ENCODE results near the gene SHISA6.

SHISA6 gene

DNA sequence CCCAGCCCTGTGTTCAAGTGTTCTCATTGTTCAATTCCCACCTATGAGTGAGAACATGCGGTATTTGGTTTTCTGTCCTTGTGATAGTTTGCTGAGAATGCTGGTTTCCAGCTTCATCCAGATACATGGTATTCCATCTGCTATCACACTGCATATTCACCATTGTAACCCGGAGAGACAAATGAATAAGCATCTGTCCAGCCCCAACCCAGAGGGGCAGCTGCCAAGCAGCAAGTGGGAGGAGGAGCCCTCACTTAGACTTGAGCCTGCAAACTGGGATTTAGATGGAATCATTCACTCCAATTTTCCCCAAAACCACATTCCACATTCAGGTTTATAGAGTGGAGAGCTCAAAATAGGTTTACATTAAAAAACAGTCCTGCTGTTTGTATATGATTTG is 41.6 kb downstream of the SHISA6 start:
- Histone ChIP-seq H3K36me3 (ENCODE audit: control insufficient read depth, insufficient read depth, low read length) (no peaks in the 10 kb centered on the region), H3K9me3 (ENCODE audit: control insufficient read depth, insufficient read depth, low read length) (no peaks in the 10 kb centered on the region), H3K27me3 (ENCODE audit: control insufficient read depth, insufficient read depth, low read length) (no peaks in the 10 kb centered on the region), H3K4me3 (ENCODE audit: low read depth, low read length) (no peak overlapping the region), H3K4me1 (ENCODE audit: control insufficient read depth, insufficient read depth, low read length) (peaks cover 14% of the 10 kb centered on the region), H3K27ac (ENCODE audit: low read depth, low read length) (no peak overlapping the region), H3K9ac (ENCODE audit: low read depth, low read length) (no peak overlapping the region)

DNA sequence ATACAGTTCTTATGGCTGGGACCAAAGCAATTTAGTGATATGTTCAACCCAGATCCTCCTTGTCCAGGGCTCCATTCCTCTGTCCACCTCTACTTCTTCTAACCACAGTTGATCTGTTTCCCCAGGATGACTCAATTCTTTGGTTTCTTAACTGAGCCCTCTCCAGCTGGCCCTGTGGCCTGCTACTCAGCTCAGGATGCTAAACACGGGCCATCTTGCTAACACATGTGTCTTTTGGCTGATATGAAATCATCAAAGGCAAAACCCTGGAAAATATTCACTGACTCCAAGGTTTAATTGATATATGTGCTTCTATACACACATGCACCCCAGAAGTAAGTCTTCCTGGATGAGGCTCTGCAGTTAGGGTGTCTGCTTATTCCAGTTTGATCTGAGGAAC is 43.8 kb downstream of the SHISA6 start:
- no peaks in the 10 kb centered on the region for H3K36me3 ChIP-seq (ENCODE audit: control insufficient read depth, insufficient read depth, low read length)
- no peak overlapping the region for H3K9ac ChIP-seq (ENCODE audit: low read depth, low read length)
- H3K27ac ChIP-seq (ENCODE audit: low read depth, low read length) = no peak overlapping the region
- no peaks in the 10 kb centered on the region for H3K9me3 ChIP-seq (ENCODE audit: control insufficient read depth, insufficient read depth, low read length)
- H3K27me3 ChIP-seq (ENCODE audit: control insufficient read depth, insufficient read depth, low read length) = no peaks in the 10 kb centered on the region
- H3K4me3 ChIP-seq (ENCODE audit: low read depth, low read length) = no peak overlapping the region
- H3K4me1 ChIP-seq (ENCODE audit: control insufficient read depth, insufficient read depth, low read length) = peaks cover 14% of the 10 kb centered on the region

DNA sequence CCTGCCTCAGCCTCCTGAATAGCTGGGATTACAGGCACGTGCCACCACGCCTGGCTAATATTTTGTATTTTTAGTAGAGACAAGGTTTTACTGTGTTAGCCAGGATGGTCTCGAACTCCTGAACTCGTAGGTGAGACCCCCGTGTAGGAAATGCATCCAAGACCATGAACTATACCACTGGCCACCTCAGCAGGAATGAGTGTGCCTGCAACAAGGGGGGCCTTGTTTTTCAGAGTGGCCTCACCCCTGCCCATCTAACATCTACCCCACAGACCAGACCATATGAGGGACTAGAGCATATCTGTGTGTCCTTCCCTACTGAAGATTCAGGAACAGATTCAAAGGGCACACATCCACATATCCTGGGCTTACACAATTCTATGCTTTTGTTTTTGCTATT is 44.9 kb downstream of the SHISA6 start:
- Histone ChIP-seq H3K4me1 (ENCODE audit: control insufficient read depth, insufficient read depth, low read length) (peaks cover 14% of the 10 kb centered on the region), H3K9ac (ENCODE audit: low read depth, low read length) (no peak overlapping the region), H3K9me3 (ENCODE audit: control insufficient read depth, insufficient read depth, low read length) (no peaks in the 10 kb centered on the region), H3K27ac (ENCODE audit: low read depth, low read length) (no peak overlapping the region), H3K4me3 (ENCODE audit: low read depth, low read length) (no peak overlapping the region), H3K36me3 (ENCODE audit: control insufficient read depth, insufficient read depth, low read length) (no peaks in the 10 kb centered on the region), H3K27me3 (ENCODE audit: control insufficient read depth, insufficient read depth, low read length) (no peaks in the 10 kb centered on the region)

DNA sequence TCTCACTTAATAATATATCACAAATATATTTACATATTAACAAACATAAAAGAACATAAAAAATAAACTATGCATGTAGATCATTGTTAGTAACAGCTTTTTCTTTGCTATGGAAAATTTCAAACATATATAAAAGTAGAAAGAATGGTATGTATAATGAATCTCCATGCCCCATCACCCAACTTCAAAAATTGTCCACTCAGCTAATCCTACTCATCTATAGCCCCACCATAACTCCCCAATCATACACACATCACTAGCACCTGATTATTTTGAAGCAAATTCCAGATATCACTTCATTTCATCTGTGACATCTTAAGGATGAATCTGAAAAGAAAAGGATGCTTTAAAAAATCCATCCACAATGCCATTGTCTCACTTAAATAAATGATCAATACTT is 46.8 kb downstream of the SHISA6 start:
- Histone ChIP-seq H3K27me3 (ENCODE audit: control insufficient read depth, insufficient read depth, low read length) (no peaks in the 10 kb centered on the region), H3K9me3 (ENCODE audit: control insufficient read depth, insufficient read depth, low read length) (no peaks in the 10 kb centered on the region), H3K27ac (ENCODE audit: low read depth, low read length) (no peak overlapping the region), H3K36me3 (ENCODE audit: control insufficient read depth, insufficient read depth, low read length) (no peaks in the 10 kb centered on the region), H3K9ac (ENCODE audit: low read depth, low read length) (no peak overlapping the region), H3K4me3 (ENCODE audit: low read depth, low read length) (no peak overlapping the region), H3K4me1 (ENCODE audit: control insufficient read depth, insufficient read depth, low read length) (peaks cover 8% of the 10 kb centered on the region)

DNA sequence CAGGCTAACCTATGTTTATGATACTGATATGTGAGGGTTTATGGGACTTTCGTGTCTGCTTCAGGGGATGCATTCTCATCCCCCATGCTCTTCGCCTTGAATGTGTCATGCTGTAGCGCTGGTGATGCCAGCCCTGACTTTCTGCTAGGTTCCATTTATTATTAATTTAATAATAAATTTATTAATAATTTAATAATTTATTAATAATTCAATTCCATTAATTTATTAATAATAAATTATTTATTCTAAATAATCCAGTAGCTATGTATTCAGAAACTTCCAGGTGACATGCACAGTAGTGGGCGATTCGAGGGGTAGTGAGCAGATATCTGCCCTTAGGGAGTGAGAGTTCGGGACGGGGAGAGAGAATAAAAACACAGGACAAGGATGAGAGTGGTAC is 49.8 kb downstream of the SHISA6 start:
- H3K27me3 ChIP-seq (ENCODE audit: control insufficient read depth, insufficient read depth, low read length) = no peaks in the 10 kb centered on the region
- H3K36me3 ChIP-seq (ENCODE audit: control insufficient read depth, insufficient read depth, low read length) = no peaks in the 10 kb centered on the region
- H3K27ac ChIP-seq (ENCODE audit: low read depth, low read length) = no peak overlapping the region
- peaks cover 8% of the 10 kb centered on the region for H3K4me1 ChIP-seq (ENCODE audit: control insufficient read depth, insufficient read depth, low read length)
- no peak overlapping the region for H3K9ac ChIP-seq (ENCODE audit: low read depth, low read length)
- H3K4me3 ChIP-seq (ENCODE audit: low read depth, low read length) = no peak overlapping the region
- no peaks in the 10 kb centered on the region for H3K9me3 ChIP-seq (ENCODE audit: control insufficient read depth, insufficient read depth, low read length)

DNA sequence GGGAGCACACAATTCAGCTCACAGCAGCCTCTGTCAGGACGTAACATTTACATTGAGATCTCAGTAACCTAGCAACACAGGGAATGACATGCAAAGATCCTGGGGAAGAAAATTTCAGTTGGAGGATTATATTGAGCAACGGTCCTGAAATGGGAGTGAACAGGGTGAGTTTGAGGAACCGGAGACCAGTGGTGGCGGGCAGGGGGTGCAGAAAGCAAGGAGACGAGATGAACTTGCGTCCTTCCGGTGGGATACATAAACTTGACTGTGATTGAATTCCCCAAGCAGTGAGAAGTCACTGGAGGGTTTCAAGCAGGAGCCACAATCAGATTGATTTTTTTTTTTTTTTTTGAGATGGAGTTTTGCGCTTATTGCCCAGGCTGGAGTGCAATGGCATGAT is 51.5 kb downstream of the SHISA6 start:
- H3K27me3 ChIP-seq (ENCODE audit: control insufficient read depth, insufficient read depth, low read length) = no peaks in the 10 kb centered on the region
- no peaks in the 10 kb centered on the region for H3K9me3 ChIP-seq (ENCODE audit: control insufficient read depth, insufficient read depth, low read length)
- H3K36me3 ChIP-seq (ENCODE audit: control insufficient read depth, insufficient read depth, low read length) = no peaks in the 10 kb centered on the region
- no peak overlapping the region for H3K27ac ChIP-seq (ENCODE audit: low read depth, low read length)
- no peak overlapping the region for H3K4me3 ChIP-seq (ENCODE audit: low read depth, low read length)
- H3K4me1 ChIP-seq (ENCODE audit: control insufficient read depth, insufficient read depth, low read length) = no peaks in the 10 kb centered on the region
- H3K9ac ChIP-seq (ENCODE audit: low read depth, low read length) = no peak overlapping the region

DNA sequence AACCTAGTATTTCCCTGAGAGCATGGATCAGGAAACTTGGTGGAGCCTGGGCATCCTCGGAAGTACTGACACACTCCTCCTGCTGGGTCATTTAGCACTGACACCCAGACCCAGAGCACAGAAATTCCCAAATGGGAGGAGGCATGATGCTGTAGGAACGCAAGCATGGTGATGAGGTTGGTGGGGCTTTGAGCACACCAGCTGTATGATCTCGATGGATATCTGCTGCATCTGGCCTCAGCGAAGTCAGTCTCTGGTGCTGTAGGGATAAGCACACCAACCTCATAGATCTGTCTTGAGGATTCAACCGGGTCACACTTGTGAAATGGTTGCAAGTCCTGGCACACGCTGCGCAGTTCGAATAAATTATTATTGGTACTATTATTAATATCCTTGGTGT is 52.5 kb downstream of the SHISA6 start:
- Histone ChIP-seq H3K4me1 (ENCODE audit: control insufficient read depth, insufficient read depth, low read length) (no peaks in the 10 kb centered on the region), H3K9ac (ENCODE audit: low read depth, low read length) (no peak overlapping the region), H3K9me3 (ENCODE audit: control insufficient read depth, insufficient read depth, low read length) (no peaks in the 10 kb centered on the region), H3K4me3 (ENCODE audit: low read depth, low read length) (no peak overlapping the region), H3K27ac (ENCODE audit: low read depth, low read length) (no peak overlapping the region), H3K27me3 (ENCODE audit: control insufficient read depth, insufficient read depth, low read length) (no peaks in the 10 kb centered on the region), H3K36me3 (ENCODE audit: control insufficient read depth, insufficient read depth, low read length) (no peaks in the 10 kb centered on the region)

DNA sequence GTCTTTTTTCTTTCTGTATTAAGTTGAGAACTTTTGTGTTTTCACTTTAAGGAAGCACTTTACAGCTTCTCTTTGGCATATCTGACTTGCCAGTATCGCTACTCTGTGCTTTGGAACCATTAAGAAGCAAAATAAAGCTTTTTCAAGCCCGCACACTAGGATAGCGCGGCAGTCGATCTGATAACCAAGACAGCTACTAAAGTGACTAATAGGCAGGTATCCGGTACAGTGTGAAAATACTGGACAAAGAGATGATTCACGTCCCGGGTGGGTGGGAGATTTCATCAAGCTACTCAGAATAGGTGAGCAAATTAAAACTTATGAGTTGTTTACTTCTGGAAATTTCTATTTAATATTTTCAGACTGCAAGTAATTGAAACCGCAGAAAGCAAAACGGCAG is 53.8 kb downstream of the SHISA6 start:
- H3K27me3 ChIP-seq (ENCODE audit: control insufficient read depth, insufficient read depth, low read length) = no peaks in the 10 kb centered on the region
- no peaks in the 10 kb centered on the region for H3K36me3 ChIP-seq (ENCODE audit: control insufficient read depth, insufficient read depth, low read length)
- no peak overlapping the region for H3K27ac ChIP-seq (ENCODE audit: low read depth, low read length)
- H3K9ac ChIP-seq (ENCODE audit: low read depth, low read length) = no peak overlapping the region
- no peak overlapping the region for H3K4me3 ChIP-seq (ENCODE audit: low read depth, low read length)
- no peaks in the 10 kb centered on the region for H3K4me1 ChIP-seq (ENCODE audit: control insufficient read depth, insufficient read depth, low read length)
- H3K9me3 ChIP-seq (ENCODE audit: control insufficient read depth, insufficient read depth, low read length) = no peaks in the 10 kb centered on the region

DNA sequence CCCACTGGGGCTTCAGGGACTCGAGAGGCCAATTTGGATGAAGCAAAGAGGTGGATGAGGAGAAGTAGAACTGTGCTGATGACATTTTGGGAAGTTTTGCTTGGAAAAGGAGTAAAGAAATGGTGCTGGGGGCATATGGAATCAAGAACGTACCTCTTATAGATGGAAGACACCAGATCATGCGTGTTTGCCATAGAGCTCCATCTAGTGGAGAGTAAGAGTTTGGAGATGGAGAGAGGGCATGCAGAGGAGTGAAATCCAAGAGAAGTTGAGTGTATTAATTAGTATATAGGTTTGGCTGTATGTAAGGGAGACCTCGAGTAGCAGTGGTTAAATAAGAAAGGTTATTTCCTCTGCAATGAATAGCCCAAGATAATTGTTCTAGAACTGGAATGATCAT is 56.0 kb downstream of the SHISA6 start:
- no peaks in the 10 kb centered on the region for H3K9me3 ChIP-seq (ENCODE audit: control insufficient read depth, insufficient read depth, low read length)
- no peaks in the 10 kb centered on the region for H3K27me3 ChIP-seq (ENCODE audit: control insufficient read depth, insufficient read depth, low read length)
- H3K27ac ChIP-seq (ENCODE audit: low read depth, low read length) = no peak overlapping the region
- no peaks in the 10 kb centered on the region for H3K36me3 ChIP-seq (ENCODE audit: control insufficient read depth, insufficient read depth, low read length)
- H3K9ac ChIP-seq (ENCODE audit: low read depth, low read length) = no peak overlapping the region
- H3K4me3 ChIP-seq (ENCODE audit: low read depth, low read length) = no peak overlapping the region
- no peaks in the 10 kb centered on the region for H3K4me1 ChIP-seq (ENCODE audit: control insufficient read depth, insufficient read depth, low read length)

DNA sequence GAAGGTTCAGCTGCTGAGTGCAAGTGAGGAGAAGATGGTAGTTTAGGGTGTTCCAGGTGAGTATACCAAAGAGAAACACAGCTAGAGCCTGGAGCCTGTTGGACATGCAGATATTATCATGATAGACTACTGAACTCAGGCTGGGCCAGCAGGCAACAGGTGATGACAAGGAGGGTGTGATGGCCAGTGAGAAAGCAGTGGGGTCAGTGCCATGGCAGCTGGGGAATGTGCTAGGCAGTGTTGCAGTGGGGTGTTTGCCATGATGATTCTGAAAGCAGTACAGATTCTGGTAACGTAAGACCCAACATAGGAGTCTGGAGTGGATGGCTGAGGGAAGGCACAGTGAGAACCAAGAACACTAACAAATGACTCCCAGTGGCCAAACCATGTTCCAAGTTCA is 57.4 kb downstream of the SHISA6 start:
- Histone ChIP-seq H3K9ac (ENCODE audit: low read depth, low read length) (no peak overlapping the region), H3K4me1 (ENCODE audit: control insufficient read depth, insufficient read depth, low read length) (no peaks in the 10 kb centered on the region), H3K27me3 (ENCODE audit: control insufficient read depth, insufficient read depth, low read length) (no peaks in the 10 kb centered on the region), H3K36me3 (ENCODE audit: control insufficient read depth, insufficient read depth, low read length) (no peaks in the 10 kb centered on the region), H3K27ac (ENCODE audit: low read depth, low read length) (no peak overlapping the region), H3K9me3 (ENCODE audit: control insufficient read depth, insufficient read depth, low read length) (0 out of 2 replicates have a peak, but pooled peaks cover 3% of the 10 kb centered on the region), H3K4me3 (ENCODE audit: low read depth, low read length) (no peak overlapping the region)

DNA sequence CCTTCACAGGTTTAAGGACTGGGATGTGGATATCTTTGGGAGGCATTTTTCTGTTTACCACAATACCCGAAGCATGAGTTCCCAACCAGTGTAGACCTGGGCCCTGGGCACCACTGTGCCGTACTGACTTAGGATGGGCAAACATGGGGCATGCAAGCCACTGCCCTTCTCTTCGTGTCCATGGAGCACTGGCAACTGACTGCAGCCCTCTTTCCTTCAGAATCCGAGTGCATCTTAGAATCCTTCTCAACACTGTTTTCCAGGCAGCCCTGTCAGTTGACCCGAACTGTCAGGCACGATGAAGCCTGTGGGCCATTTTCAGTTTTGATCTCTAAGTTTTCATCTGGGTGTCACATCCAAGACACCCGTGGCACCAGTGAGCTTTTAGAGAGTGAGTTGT is 59.2 kb downstream of the SHISA6 start:
- Histone ChIP-seq H3K27me3 (ENCODE audit: control insufficient read depth, insufficient read depth, low read length) (no peaks in the 10 kb centered on the region), H3K36me3 (ENCODE audit: control insufficient read depth, insufficient read depth, low read length) (no peaks in the 10 kb centered on the region), H3K9me3 (ENCODE audit: control insufficient read depth, insufficient read depth, low read length) (0 out of 2 replicates have a peak, but pooled peaks cover 3% of the 10 kb centered on the region), H3K4me3 (ENCODE audit: low read depth, low read length) (no peak overlapping the region), H3K4me1 (ENCODE audit: control insufficient read depth, insufficient read depth, low read length) (no peaks in the 10 kb centered on the region), H3K9ac (ENCODE audit: low read depth, low read length) (no peak overlapping the region), H3K27ac (ENCODE audit: low read depth, low read length) (no peak overlapping the region)

DNA sequence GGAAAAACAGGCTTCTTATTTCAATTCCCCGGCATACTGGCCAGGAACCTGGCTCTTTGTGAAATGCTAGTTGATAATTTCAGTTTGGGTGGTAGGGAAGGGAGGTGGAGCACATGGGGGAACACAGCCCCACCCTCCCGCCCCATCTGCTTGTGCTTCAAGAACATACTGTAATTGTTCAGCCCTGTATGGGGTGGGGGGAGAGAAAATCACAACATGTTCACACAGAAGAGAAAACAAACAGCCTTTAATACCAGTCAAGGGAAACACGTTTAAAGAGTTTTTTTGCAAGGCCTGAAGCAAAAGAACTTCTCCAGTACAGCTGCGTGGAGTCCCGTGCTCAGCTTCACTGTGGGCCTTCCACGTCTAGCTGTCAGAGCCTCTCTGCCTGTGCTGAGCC is 59.7 kb downstream of the SHISA6 start:
- no peak overlapping the region for H3K4me3 ChIP-seq (ENCODE audit: low read depth, low read length)
- no peak overlapping the region for H3K27ac ChIP-seq (ENCODE audit: low read depth, low read length)
- no peak overlapping the region for H3K9ac ChIP-seq (ENCODE audit: low read depth, low read length)
- no peaks in the 10 kb centered on the region for H3K36me3 ChIP-seq (ENCODE audit: control insufficient read depth, insufficient read depth, low read length)
- no peaks in the 10 kb centered on the region for H3K4me1 ChIP-seq (ENCODE audit: control insufficient read depth, insufficient read depth, low read length)
- 0 out of 2 replicates have a peak, but pooled peaks cover 3% of the 10 kb centered on the region for H3K9me3 ChIP-seq (ENCODE audit: control insufficient read depth, insufficient read depth, low read length)
- no peaks in the 10 kb centered on the region for H3K27me3 ChIP-seq (ENCODE audit: control insufficient read depth, insufficient read depth, low read length)

Measured in HUES48 (cell line).